ENCODE results near the gene PIP5K1C. TPM values are rescaled to one million over a fixed set of nuclear protein-coding genes. Genes with fewer than 3 reads are reported as not detected.

PIP5K1C gene
- total RNA-seq, 2 donors from 2014 or later, result 16.6 to 30.7 TPM

- Histone ChIP-seq H3K27me3 (no peaks in the 10 kb centered on the region), H3K9me3 (no peaks in the 10 kb centered on the region), H3K4me1 (peaks cover 12% of the 10 kb centered on the region), H3K4me3 (no peak overlapping the region), H3K27ac (no peak overlapping the region), H3K36me3 (replicated peaks in 1 of 2; ENCODE audit: insufficient read depth in 1 of 2, low read depth in 2 of 2) (peaks cover 0 to 3% of the 10 kb centered on the region in 2 donors)
- 95 to 97% methylated on average over 17 to 32 of the region's 32 CpGs for WGBS, 2 donors
- ATAC-seq, result no peak
- intact Hi-C loops (cut with DNase I), result no loop called here
- TF ChIP-seq CTCF (IDR thresholded peaks at IDR 0.05), result no peak
- TF ChIP-seq POLR2A (IDR thresholded peaks at IDR 0.05), result no peak
- no peak for DNase-seq
Observed at GRCh38 chr19:3730457-3730958, 30.2 kb upstream of the PIP5K1C start.

GRCh38 chr19:3725640-3726310 lies 25.5 kb upstream of the PIP5K1C start:
- H3K36me3 ChIP-seq (replicated peaks in 1 of 2; ENCODE audit: insufficient read depth in 1 of 2, low read depth in 2 of 2), result no peaks in the 10 kb centered on the region
- H3K9me3 ChIP-seq, result no peaks in the 10 kb centered on the region
- peak overlapping the region; percentile 2 to 69 (median 60) for H3K27ac ChIP-seq
- H3K4me1 ChIP-seq, result peaks cover 34% of the 10 kb centered on the region
- DNase-seq, result peak; percentile 92 to 96 (median 94)
- intact Hi-C loops (cut with DNase I), result no loop called here
- 17 to 19% methylated on average over 11 to 14 of the region's 14 CpGs for WGBS, 2 donors
- TF ChIP-seq CTCF (IDR thresholded peaks at IDR 0.05) (peak in 1 of 7 experiments; percentile 4), POLR2A (IDR thresholded peaks at IDR 0.05) (peak in 2 of 3 donors; percentile 42 to 50)
- no peaks in the 10 kb centered on the region for H3K27me3 ChIP-seq
- H3K4me3 ChIP-seq, result no peak overlapping the region
- peak; percentile 82 for ATAC-seq

- H3K4me3 ChIP-seq, result no peak overlapping the region
- no peaks in the 10 kb centered on the region for H3K27me3 ChIP-seq
- no peaks in the 10 kb centered on the region for H3K36me3 ChIP-seq (replicated peaks in 1 of 2; ENCODE audit: insufficient read depth in 1 of 2, low read depth in 2 of 2)
- WGBS, 2 donors, result 52 to 69% methylated on average over 2 to 3 of the region's 3 CpGs
- no peaks in the 10 kb centered on the region for H3K9me3 ChIP-seq
- DNase-seq (no peak), ATAC-seq (no peak)
- TF ChIP-seq CTCF (IDR thresholded peaks at IDR 0.05) (no peak), POLR2A (IDR thresholded peaks at IDR 0.05) (no peak)
- peaks cover 39% of the 10 kb centered on the region for H3K4me1 ChIP-seq
- H3K27ac ChIP-seq, result peak overlapping the region in 1 of 4 donors; percentile 12
- intact Hi-C loops (cut with DNase I), result no loop called here
Observed at GRCh38 chr19:3725121-3725520, 24.9 kb upstream of the PIP5K1C start.

GRCh38 chr19:3723883-3724282 lies 23.6 kb upstream of the PIP5K1C start:
- no peak overlapping the region for H3K4me3 ChIP-seq
- no peaks in the 10 kb centered on the region for H3K27me3 ChIP-seq
- WGBS, 2 donors, result 74 to 76% methylated on average over 8 of the region's 8 CpGs
- H3K9me3 ChIP-seq, result no peaks in the 10 kb centered on the region
- H3K27ac ChIP-seq, result no peak overlapping the region
- intact Hi-C loops (cut with DNase I), result no loop called here
- peaks cover 41% of the 10 kb centered on the region for H3K4me1 ChIP-seq
- DNase-seq (no peak), ATAC-seq (no peak)
- no peaks in the 10 kb centered on the region for H3K36me3 ChIP-seq (replicated peaks in 1 of 2; ENCODE audit: insufficient read depth in 1 of 2, low read depth in 2 of 2)
- TF ChIP-seq CTCF (IDR thresholded peaks at IDR 0.05) (no peak), POLR2A (IDR thresholded peaks at IDR 0.05) (no peak)

GRCh38 chr19:3723110-3723488 lies 22.8 kb upstream of the PIP5K1C start:
- 85 to 86% methylated on average over 5 of the region's 5 CpGs for whole genome bisulfite sequencing, 2 donors
- H3K9me3 ChIP-seq, result no peaks in the 10 kb centered on the region
- no peaks in the 10 kb centered on the region for H3K27me3 ChIP-seq
- ATAC-seq (no peak), DNase-seq (no peak)
- TF ChIP-seq CTCF (IDR thresholded peaks at IDR 0.05), result no peak
- TF ChIP-seq POLR2A (IDR thresholded peaks at IDR 0.05), result no peak
- H3K4me3 ChIP-seq, result no peak overlapping the region
- intact Hi-C loops (cut with DNase I), result no loop called here
- H3K36me3 ChIP-seq (replicated peaks in 1 of 2; ENCODE audit: insufficient read depth in 1 of 2, low read depth in 2 of 2), result no peaks in the 10 kb centered on the region
- peaks cover 45% of the 10 kb centered on the region for H3K4me1 ChIP-seq
- H3K27ac ChIP-seq, result peak overlapping the region in 2 of 4 donors; percentile 41 to 47

All from body of pancreas (tissue), 4 donors.